DMS 273 (cell line): ENCODE measurements around the gene NTF3.

Source experiments
- DNase-seq: peaks from one replicate; lab custom pipeline; 2025; ENCODE audit not compliant: unreplicated experiment; lab: John Stamatoyannopoulos, UW

Gene NTF3

GRCh38 chr12:5432011-5432400, at the start of gene NTF3:
Gene NTF3, plus strand, starts transcription at chr12:5432108. Its CDS starts 217 bp downstream, at chr12:5432325.
- peak; percentile 21 for DNase-seq

GRCh38 chr12:5384015-5384414, 47.9 kb upstream of the NTF3 start:
- DNase-seq, result no peak

GRCh38 chr12:5388581-5389535, 43.0 kb upstream of the NTF3 start:
- no peak for DNase-seq

- no peak for DNase-seq
Observed at GRCh38 chr12:5390174-5390799, 41.6 kb upstream of the NTF3 start.

GRCh38 chr12:5391653-5392052, 40.3 kb upstream of the NTF3 start:
- DNase-seq, result no peak

- no peak for DNase-seq
Observed at GRCh38 chr12:5392961-5393360, 38.9 kb upstream of the NTF3 start.

- DNase-seq, result no peak
Observed at GRCh38 chr12:5395443-5396271, 36.3 kb upstream of the NTF3 start.

- no peak for DNase-seq
Observed at GRCh38 chr12:5396541-5396940, 35.4 kb upstream of the NTF3 start.

GRCh38 chr12:5399266-5399665, 32.6 kb upstream of the NTF3 start:
- no peak for DNase-seq

- no peak for DNase-seq
Observed at GRCh38 chr12:5402009-5402935, 29.6 kb upstream of the NTF3 start.

- no peak for DNase-seq
Observed at GRCh38 chr12:5403411-5403810, 28.5 kb upstream of the NTF3 start.

- DNase-seq, result no peak
Observed at GRCh38 chr12:5407034-5407856, 24.7 kb upstream of the NTF3 start.

- DNase-seq, result no peak
Observed at GRCh38 chr12:5409619-5410018, 22.3 kb upstream of the NTF3 start.

- no peak for DNase-seq
Observed at GRCh38 chr12:5416571-5416970, 15.3 kb upstream of the NTF3 start.

- no peak for DNase-seq
Observed at GRCh38 chr12:5417500-5417899, 14.4 kb upstream of the NTF3 start.

GRCh38 chr12:5428332-5429221, 3.3 kb upstream of the NTF3 start:
- peak; percentile 2 for DNase-seq

GRCh38 chr12:5429741-5430557, 2.0 kb upstream of the NTF3 start:
- DNase-seq, result no peak
